ENCODE measurements around the gene HSF4. TPM values are rescaled to one million over a fixed set of nuclear protein-coding genes. Genes with fewer than 3 reads are reported as not detected.

HSF4 gene
- total RNA-seq, 1 experiment from 2014 or later, result 2.2 TPM

DNA sequence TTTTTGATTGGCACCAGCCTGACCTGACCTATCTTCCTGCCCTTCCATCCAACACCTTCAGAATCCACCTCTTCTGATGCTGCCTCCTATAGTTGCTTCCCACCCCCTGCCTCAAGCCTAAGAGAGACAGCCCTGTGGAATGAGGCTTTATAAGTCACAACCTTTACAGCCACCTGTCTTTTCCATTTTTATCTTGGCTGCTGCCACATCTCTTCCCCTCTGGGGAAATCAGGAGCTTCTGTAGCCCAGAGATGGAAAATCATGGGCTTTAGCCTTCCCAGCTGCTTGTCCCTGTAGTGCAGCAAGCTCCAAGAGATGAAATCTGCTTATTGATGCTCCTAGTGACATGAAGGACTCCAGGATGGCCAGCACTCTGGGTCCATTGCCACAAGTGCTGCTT is 36.1 kb upstream of the HSF4 start:
- CTCF ChIA-PET, result interaction anchor here (0.6 to 1.8 kb wide), 5 partner anchors 24 to 175 kb away, joined by 3 to 7 read pairs (median 5); no protein-coding TSS in a partner anchor
- ATAC-seq (no peak), DNase-seq (ENCODE audit: low spot score) (no peak)
- H3K4me3 Mint-ChIP-seq, result no peak overlapping the region
- no peaks in the 10 kb centered on the region for H3K4me1 Mint-ChIP-seq
- H3K9me3 Mint-ChIP-seq, result no peaks in the 10 kb centered on the region
- no peak for TF ChIP-seq NFYB (CRISPR knock-in tag; conservative IDR thresholded peaks at IDR 0.05; ENCODE audit: low read depth)
- no peak for TF ChIP-seq EMX1 (CRISPR knock-in tag; IDR thresholded peaks at IDR 0.05)
- TF ChIP-seq ARID4B (CRISPR knock-in tag; IDR thresholded peaks at IDR 0.05; ENCODE audit: borderline replicate concordance), result no peak
- TF ChIP-seq NR1H2 (CRISPR knock-in tag; IDR thresholded peaks at IDR 0.05), result no peak
- TF ChIP-seq, protein P1, sequence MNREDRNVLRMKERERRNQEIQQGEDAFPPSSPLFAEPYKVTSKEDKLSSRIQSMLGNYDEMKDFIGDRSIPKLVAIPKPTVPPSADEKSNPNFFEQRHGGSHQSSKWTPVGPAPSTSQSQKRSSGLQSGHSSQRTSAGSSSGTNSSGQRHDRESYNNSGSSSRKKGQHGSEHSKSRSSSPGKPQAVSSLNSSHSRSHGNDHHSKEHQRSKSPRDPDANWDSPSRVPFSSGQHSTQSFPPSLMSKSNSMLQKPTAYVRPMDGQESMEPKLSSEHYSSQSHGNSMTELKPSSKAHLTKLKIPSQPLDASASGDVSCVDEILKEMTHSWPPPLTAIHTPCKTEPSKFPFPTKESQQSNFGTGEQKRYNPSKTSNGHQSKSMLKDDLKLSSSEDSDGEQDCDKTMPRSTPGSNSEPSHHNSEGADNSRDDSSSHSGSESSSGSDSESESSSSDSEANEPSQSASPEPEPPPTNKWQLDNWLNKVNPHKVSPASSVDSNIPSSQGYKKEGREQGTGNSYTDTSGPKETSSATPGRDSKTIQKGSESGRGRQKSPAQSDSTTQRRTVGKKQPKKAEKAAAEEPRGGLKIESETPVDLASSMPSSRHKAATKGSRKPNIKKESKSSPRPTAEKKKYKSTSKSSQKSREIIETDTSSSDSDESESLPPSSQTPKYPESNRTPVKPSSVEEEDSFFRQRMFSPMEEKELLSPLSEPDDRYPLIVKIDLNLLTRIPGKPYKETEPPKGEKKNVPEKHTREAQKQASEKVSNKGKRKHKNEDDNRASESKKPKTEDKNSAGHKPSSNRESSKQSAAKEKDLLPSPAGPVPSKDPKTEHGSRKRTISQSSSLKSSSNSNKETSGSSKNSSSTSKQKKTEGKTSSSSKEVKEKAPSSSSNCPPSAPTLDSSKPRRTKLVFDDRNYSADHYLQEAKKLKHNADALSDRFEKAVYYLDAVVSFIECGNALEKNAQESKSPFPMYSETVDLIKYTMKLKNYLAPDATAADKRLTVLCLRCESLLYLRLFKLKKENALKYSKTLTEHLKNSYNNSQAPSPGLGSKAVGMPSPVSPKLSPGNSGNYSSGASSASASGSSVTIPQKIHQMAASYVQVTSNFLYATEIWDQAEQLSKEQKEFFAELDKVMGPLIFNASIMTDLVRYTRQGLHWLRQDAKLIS (CRISPR knock-in tag; IDR thresholded peaks at IDR 0.05; ENCODE audit: borderline replicate concordance), result no peak
- no peak for TF ChIP-seq TEAD1 (CRISPR knock-in tag; IDR thresholded peaks at IDR 0.05)
- TF ChIP-seq, protein P2, sequence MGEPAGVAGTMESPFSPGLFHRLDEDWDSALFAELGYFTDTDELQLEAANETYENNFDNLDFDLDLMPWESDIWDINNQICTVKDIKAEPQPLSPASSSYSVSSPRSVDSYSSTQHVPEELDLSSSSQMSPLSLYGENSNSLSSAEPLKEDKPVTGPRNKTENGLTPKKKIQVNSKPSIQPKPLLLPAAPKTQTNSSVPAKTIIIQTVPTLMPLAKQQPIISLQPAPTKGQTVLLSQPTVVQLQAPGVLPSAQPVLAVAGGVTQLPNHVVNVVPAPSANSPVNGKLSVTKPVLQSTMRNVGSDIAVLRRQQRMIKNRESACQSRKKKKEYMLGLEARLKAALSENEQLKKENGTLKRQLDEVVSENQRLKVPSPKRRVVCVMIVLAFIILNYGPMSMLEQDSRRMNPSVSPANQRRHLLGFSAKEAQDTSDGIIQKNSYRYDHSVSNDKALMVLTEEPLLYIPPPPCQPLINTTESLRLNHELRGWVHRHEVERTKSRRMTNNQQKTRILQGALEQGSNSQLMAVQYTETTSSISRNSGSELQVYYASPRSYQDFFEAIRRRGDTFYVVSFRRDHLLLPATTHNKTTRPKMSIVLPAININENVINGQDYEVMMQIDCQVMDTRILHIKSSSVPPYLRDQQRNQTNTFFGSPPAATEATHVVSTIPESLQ (CRISPR knock-in tag; IDR thresholded peaks at IDR 0.05), result no peak
- no peak for TF ChIP-seq ZNF219 (CRISPR knock-in tag; IDR thresholded peaks at IDR 0.05; ENCODE audit: borderline replicate concordance)
- TF ChIP-seq MYBL2 (CRISPR knock-in tag; IDR thresholded peaks at IDR 0.05), result no peak
- TF ChIP-seq ZNF416 (CRISPR knock-in tag; IDR thresholded peaks at IDR 0.05), result no peak
- no peak for TF ChIP-seq CREB1 (CRISPR knock-in tag; IDR thresholded peaks at IDR 0.05)
- TF ChIP-seq, protein P3, sequence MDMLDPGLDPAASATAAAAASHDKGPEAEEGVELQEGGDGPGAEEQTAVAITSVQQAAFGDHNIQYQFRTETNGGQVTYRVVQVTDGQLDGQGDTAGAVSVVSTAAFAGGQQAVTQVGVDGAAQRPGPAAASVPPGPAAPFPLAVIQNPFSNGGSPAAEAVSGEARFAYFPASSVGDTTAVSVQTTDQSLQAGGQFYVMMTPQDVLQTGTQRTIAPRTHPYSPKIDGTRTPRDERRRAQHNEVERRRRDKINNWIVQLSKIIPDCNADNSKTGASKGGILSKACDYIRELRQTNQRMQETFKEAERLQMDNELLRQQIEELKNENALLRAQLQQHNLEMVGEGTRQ (CRISPR knock-in tag; IDR thresholded peaks at IDR 0.05), result no peak
- no peak for TF ChIP-seq PRDM15 (CRISPR knock-in tag; IDR thresholded peaks at IDR 0.05)
- TF ChIP-seq IRF2 (CRISPR knock-in tag; IDR thresholded peaks at IDR 0.05; ENCODE audit: borderline replicate concordance, low read depth), result no peak
- TF ChIP-seq GTF2I (CRISPR knock-in tag; conservative IDR thresholded peaks at IDR 0.05), result no peak
- TF ChIP-seq, protein P4, sequence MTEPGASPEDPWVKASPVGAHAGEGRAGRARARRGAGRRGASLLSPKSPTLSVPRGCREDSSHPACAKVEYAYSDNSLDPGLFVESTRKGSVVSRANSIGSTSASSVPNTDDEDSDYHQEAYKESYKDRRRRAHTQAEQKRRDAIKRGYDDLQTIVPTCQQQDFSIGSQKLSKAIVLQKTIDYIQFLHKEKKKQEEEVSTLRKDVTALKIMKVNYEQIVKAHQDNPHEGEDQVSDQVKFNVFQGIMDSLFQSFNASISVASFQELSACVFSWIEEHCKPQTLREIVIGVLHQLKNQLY (CRISPR knock-in tag; IDR thresholded peaks at IDR 0.05), result no peak
- TF ChIP-seq, protein P5, sequence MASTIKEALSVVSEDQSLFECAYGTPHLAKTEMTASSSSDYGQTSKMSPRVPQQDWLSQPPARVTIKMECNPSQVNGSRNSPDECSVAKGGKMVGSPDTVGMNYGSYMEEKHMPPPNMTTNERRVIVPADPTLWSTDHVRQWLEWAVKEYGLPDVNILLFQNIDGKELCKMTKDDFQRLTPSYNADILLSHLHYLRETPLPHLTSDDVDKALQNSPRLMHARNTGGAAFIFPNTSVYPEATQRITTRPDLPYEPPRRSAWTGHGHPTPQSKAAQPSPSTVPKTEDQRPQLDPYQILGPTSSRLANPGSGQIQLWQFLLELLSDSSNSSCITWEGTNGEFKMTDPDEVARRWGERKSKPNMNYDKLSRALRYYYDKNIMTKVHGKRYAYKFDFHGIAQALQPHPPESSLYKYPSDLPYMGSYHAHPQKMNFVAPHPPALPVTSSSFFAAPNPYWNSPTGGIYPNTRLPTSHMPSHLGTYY (CRISPR knock-in tag; IDR thresholded peaks at IDR 0.05), result no peak
- TF ChIP-seq CREM (CRISPR knock-in tag; IDR thresholded peaks at IDR 0.05), result no peak
- no peak for TF ChIP-seq GABPB1 (CRISPR knock-in tag; IDR thresholded peaks at IDR 0.05)
- H3K27ac Mint-ChIP-seq, result no peak overlapping the region
- POLR2A ChIA-PET, result interaction anchor here (0.9 kb wide), 1 partner anchor 18 kb away, joined by 3 read pairs; the partner anchor contains the start of gene PHAF1
- no peaks in the 10 kb centered on the region for H3K27me3 Mint-ChIP-seq (ENCODE audit: low read depth)
- peaks cover 31% of the 10 kb centered on the region for H3K36me3 Mint-ChIP-seq
